Suprapubic skin (tissue), 4 donors: ENCODE data around the gene MOSMO. TPM values are rescaled to one million over a fixed set of nuclear protein-coding genes. Genes with fewer than 3 reads are reported as not detected.

Experiments
- DNase-seq, 2 donors: peaks; one replicate each; pipeline ENCODE4 v3.0.0-alpha.2; 2019; ENCODE audit warnings: low spot score in 2 of 2
- H3K27ac ChIP-seq: fragments of 200-600 bp; sonication (generic); one replicate; pipeline ENCODE4 v1.5.1; 2019
- H3K27me3 ChIP-seq: fragments of 200-600 bp; sonication (generic); one replicate; pipeline ENCODE4 v1.5.1; 2019
- H3K36me3 ChIP-seq: fragments of 200-600 bp; sonication (generic); one replicate; pipeline ENCODE4 v1.5.1; 2019
- H3K4me1 ChIP-seq: fragments of 200-600 bp; sonication (generic); one replicate; pipeline ENCODE4 v1.5.1; 2019
- H3K4me3 ChIP-seq: fragments of 200-600 bp; sonication (generic); one replicate; pipeline ENCODE4 v1.5.1; 2019; ENCODE audit warnings: mild to moderate bottlenecking
- H3K9me3 ChIP-seq: fragments of 200-600 bp; sonication (generic); one replicate; pipeline ENCODE4 v1.5.1; 2019
- CTCF ChIP-seq, 2 donors: fragments of 200-600 bp in 1 of 2; fragments of 450-650 bp in 1 of 2; sonication (generic) in 1 of 2; IDR thresholded peaks; one replicate each; pipeline ENCODE4 v1.5.1; 2016 to 2019; ENCODE audit warnings: antibody characterized with exemption in 2 of 2, mild to moderate bottlenecking in 1 of 2, moderate library complexity in 1 of 2
- EP300 ChIP-seq: sonication (generic); formaldehyde crosslinking; IDR thresholded peaks from one replicate; pipeline ENCODE4 v1.6.1; 2017; ENCODE audit warnings: antibody characterized with exemption
- POLR2A ChIP-seq, 2 donors: fragments of 450-650 bp; IDR thresholded peaks; one replicate each; pipeline ENCODE4 v1.6.1; 2017; ENCODE audit warnings: antibody characterized with exemption in 2 of 2, mild to moderate bottlenecking in 2 of 2, moderate library complexity in 2 of 2
- POLR2AphosphoS5 ChIP-seq, 3 donors: sonication (generic); formaldehyde crosslinking; IDR thresholded peaks; one replicate each; pipeline ENCODE4 v1.6.1; 2017; ENCODE audit warnings: antibody characterized with exemption in 3 of 3
- WGBS: methylation state at CpG from one replicate; pipeline ENCODE4 v1.1.5; 2018; 5-methylcytosine and 5-hydroxymethylcytosine counted together
- total RNA-seq, 4 donors: library from RNA; depleted of rRNA; stranded (reverse); fragments of >200 nt; gene quantifications; one replicate each; pipeline ENCODE4 v1.1.0, GENCODE V29; 2016

The MOSMO gene
- total RNA-seq, 4 donors from 2014 or later, result 11.9 to 32.7 (median 16.7) TPM

GRCh38 chr16:22003195-22003594, 4.7 kb upstream of the MOSMO start:
- DNase-seq, result no peak
- H3K4me3 ChIP-seq, result no peak overlapping the region
- 78% methylated on average over 4 of the region's 4 CpGs for WGBS
- TF ChIP-seq CTCF (IDR thresholded peaks at IDR 0.05), result no peak
- peaks cover 23% of the 10 kb centered on the region for H3K4me1 ChIP-seq
- H3K36me3 ChIP-seq, result no peaks in the 10 kb centered on the region
- H3K27ac ChIP-seq, result no peak overlapping the region
- H3K27me3 ChIP-seq, result no peaks in the 10 kb centered on the region
- H3K9me3 ChIP-seq, result no peaks in the 10 kb centered on the region

- Histone ChIP-seq H3K9me3 (no peaks in the 10 kb centered on the region), H3K27ac (no peak overlapping the region), H3K4me3 (no peak overlapping the region), H3K27me3 (no peaks in the 10 kb centered on the region), H3K36me3 (no peaks in the 10 kb centered on the region), H3K4me1 (peaks cover 31% of the 10 kb centered on the region)
- no peak for DNase-seq
- TF ChIP-seq POLR2A (IDR thresholded peaks at IDR 0.05), result no peak
- TF ChIP-seq POLR2AphosphoS5 (IDR thresholded peaks at IDR 0.05), result no peak
- TF ChIP-seq CTCF (IDR thresholded peaks at IDR 0.05), result no peak
- TF ChIP-seq EP300, result no peak
- 73% methylated on average over 3 of the region's 3 CpGs for WGBS
These were observed 3.6 kb upstream of the MOSMO start for GRCh38 chr16:22004341-22004740.

GRCh38 chr16:22005746-22006145, 2.2 kb upstream of the MOSMO start:
- no peak for TF ChIP-seq POLR2A (IDR thresholded peaks at IDR 0.05)
- no peak for TF ChIP-seq CTCF (IDR thresholded peaks at IDR 0.05)
- no peak for TF ChIP-seq POLR2AphosphoS5 (IDR thresholded peaks at IDR 0.05)
- no peak for TF ChIP-seq EP300
- DNase-seq, result no peak
- no peaks in the 10 kb centered on the region for H3K36me3 ChIP-seq
- 88% methylated on average over 1 of the region's 1 CpG for WGBS
- no peak overlapping the region for H3K27ac ChIP-seq
- H3K27me3 ChIP-seq, result no peaks in the 10 kb centered on the region
- no peak overlapping the region for H3K4me3 ChIP-seq
- H3K4me1 ChIP-seq, result peaks cover 29% of the 10 kb centered on the region
- no peaks in the 10 kb centered on the region for H3K9me3 ChIP-seq

GRCh38 chr16:22006636-22007035, 1.3 kb upstream of the MOSMO start:
- Histone ChIP-seq H3K36me3 (no peaks in the 10 kb centered on the region), H3K27ac (no peak overlapping the region), H3K4me3 (no peak overlapping the region), H3K9me3 (no peaks in the 10 kb centered on the region), H3K4me1 (peaks cover 28% of the 10 kb centered on the region), H3K27me3 (no peaks in the 10 kb centered on the region)
- no peak for DNase-seq
- TF ChIP-seq EP300, result no peak
- no peak for TF ChIP-seq POLR2AphosphoS5 (IDR thresholded peaks at IDR 0.05)
- no peak for TF ChIP-seq CTCF (IDR thresholded peaks at IDR 0.05)
- TF ChIP-seq POLR2A (IDR thresholded peaks at IDR 0.05), result no peak
- 69% methylated on average over 6 of the region's 6 CpGs for WGBS

DNA sequence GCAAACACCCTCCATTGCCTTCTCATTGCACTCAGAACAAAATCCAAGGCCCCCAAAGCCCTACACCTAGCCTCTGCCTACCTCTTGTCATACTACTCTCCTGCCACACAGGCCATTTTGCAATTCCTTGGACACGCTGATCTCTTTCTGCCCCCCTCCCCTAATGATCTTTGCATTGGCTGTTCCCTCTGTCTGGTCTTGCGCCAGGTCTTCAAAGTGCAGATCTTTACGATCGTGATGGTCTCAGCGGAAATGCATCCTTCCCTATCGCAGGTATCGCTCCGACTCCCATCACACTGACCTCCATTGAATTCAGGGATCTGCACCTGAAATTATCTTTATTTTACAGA, 777 bp upstream of the MOSMO start:
- no peak for DNase-seq
- Histone ChIP-seq H3K4me1 (peaks cover 26% of the 10 kb centered on the region), H3K27ac (peak overlapping the region; percentile 83), H3K27me3 (no peaks in the 10 kb centered on the region), H3K4me3 (peak overlapping the region; percentile 93), H3K36me3 (no peaks in the 10 kb centered on the region), H3K9me3 (no peaks in the 10 kb centered on the region)
- no peak for TF ChIP-seq POLR2AphosphoS5 (IDR thresholded peaks at IDR 0.05)
- no peak for TF ChIP-seq POLR2A (IDR thresholded peaks at IDR 0.05)
- TF ChIP-seq EP300, result no peak
- TF ChIP-seq CTCF (IDR thresholded peaks at IDR 0.05), result no peak
- WGBS, result 7% methylated on average over 8 of the region's 8 CpGs
